KMS-11 (cell line): Measurements from ENCODE around the gene FANCF.

Source experiments
- H2AFZ ChIP-seq: fragments of 200-600 bp; sonication (generic); 2 replicates; pipeline ENCODE4 v1.6.1; 2016; ENCODE audit warnings: antibody characterized with exemption, mixed run types, low read depth
- H3K27ac ChIP-seq: fragments of 200-600 bp; sonication (generic); 2 replicates; pipeline ENCODE4 v1.6.1; 2016; ENCODE audit warnings: mild to moderate bottlenecking, mixed run types
- H3K27me3 ChIP-seq: fragments of 200-600 bp; sonication (generic); 2 replicates; pipeline ENCODE4 v1.6.1; 2017; ENCODE audit warnings: mild to moderate bottlenecking, low read depth, mixed run types, moderate library complexity; ENCODE audit not compliant: insufficient read depth
- H3K36me3 ChIP-seq: fragments of 200-600 bp; sonication (generic); 2 replicates; pipeline ENCODE4 v1.6.1; 2017; ENCODE audit warnings: mild to moderate bottlenecking, mixed run types; ENCODE audit not compliant: insufficient read depth
- H3K4me1 ChIP-seq: fragments of 200-600 bp; sonication (generic); 2 replicates; pipeline ENCODE4 v1.6.1; 2016; ENCODE audit warnings: mild to moderate bottlenecking, low read depth, mixed run types; ENCODE audit not compliant: poor library complexity, severe bottlenecking
- H3K4me2 ChIP-seq: fragments of 200-600 bp; sonication (generic); 2 replicates; pipeline ENCODE4 v1.7.0; 2016; ENCODE audit warnings: mild to moderate bottlenecking, mixed run types
- H3K4me3 ChIP-seq: fragments of 200-600 bp; sonication (generic); IDR thresholded peaks from 2 replicates; pipeline ENCODE4 v1.6.1; 2017; ENCODE audit warnings: low read depth, low read length, mixed read lengths; ENCODE audit not compliant: insufficient read depth
- H3K79me2 ChIP-seq: fragments of 200-600 bp; sonication (generic); 2 replicates; pipeline ENCODE4 v1.6.1; 2016; ENCODE audit warnings: low read depth, mixed run types; ENCODE audit not compliant: insufficient read depth
- H3K9ac ChIP-seq: fragments of 200-600 bp; sonication (generic); 2 replicates; pipeline ENCODE4 v1.6.1; 2016; ENCODE audit warnings: mild to moderate bottlenecking, mixed run types
- H4K20me1 ChIP-seq: fragments of 200-600 bp; sonication (generic); 2 replicates; pipeline ENCODE4 v1.6.1; 2016; ENCODE audit warnings: mild to moderate bottlenecking, mixed run types; ENCODE audit not compliant: insufficient read depth
- CTCF ChIP-seq: fragments of 200-600 bp; sonication (generic); conservative IDR thresholded peaks from 2 replicates; pipeline ENCODE4 v1.6.1; 2017; ENCODE audit warnings: low read depth, mild to moderate bottlenecking, antibody characterized with exemption, low read length, moderate library complexity, mixed read lengths

FANCF gene

GRCh38 chr11:22669368-22669767, 43.7 kb upstream of the FANCF start:
- Histone ChIP-seq H4K20me1 (no peaks in the 10 kb centered on the region), H3K4me1 (peaks cover 63% of the 10 kb centered on the region), H3K4me3 (no peak overlapping the region), H2AFZ (no peak overlapping the region), H3K27ac (peak overlapping the region; percentile 99), H3K9ac (peak overlapping the region; percentile 98), H3K36me3 (no peaks in the 10 kb centered on the region), H3K4me2 (peak overlapping the region; percentile 96), H3K27me3 (no peaks in the 10 kb centered on the region), H3K79me2 (peaks cover 88% of the 10 kb centered on the region)
- no peak for TF ChIP-seq CTCF

- peak overlapping the region; percentile 96 for H3K4me2 ChIP-seq
- H3K79me2 ChIP-seq = peaks cover 84% of the 10 kb centered on the region
- no peak overlapping the region for H3K4me3 ChIP-seq
- H3K27ac ChIP-seq = peak overlapping the region; percentile 99
- H3K4me1 ChIP-seq = peaks cover 59% of the 10 kb centered on the region
- H3K27me3 ChIP-seq = no peaks in the 10 kb centered on the region
- H2AFZ ChIP-seq = no peak overlapping the region
- peak overlapping the region; percentile 98 for H3K9ac ChIP-seq
- no peaks in the 10 kb centered on the region for H3K36me3 ChIP-seq
- no peak for TF ChIP-seq CTCF
- H4K20me1 ChIP-seq = no peaks in the 10 kb centered on the region
Measured at GRCh38 chr11:22668005-22668796, 42.6 kb upstream of the FANCF start.

- Histone ChIP-seq H2AFZ (no peak overlapping the region), H3K27ac (peak overlapping the region; percentile 99), H4K20me1 (no peaks in the 10 kb centered on the region), H3K79me2 (peaks cover 70% of the 10 kb centered on the region), H3K4me1 (peaks cover 59% of the 10 kb centered on the region), H3K27me3 (no peaks in the 10 kb centered on the region), H3K36me3 (no peaks in the 10 kb centered on the region), H3K4me3 (no peak overlapping the region), H3K4me2 (peak overlapping the region; percentile 96), H3K9ac (peak overlapping the region; percentile 98)
- TF ChIP-seq CTCF = no peak; the same call in 1 of the 2 replicates
Measured at GRCh38 chr11:22666688-22667439, 41.2 kb upstream of the FANCF start.

GRCh38 chr11:22666325-22666687, 40.7 kb upstream of the FANCF start, which contains the start of gene GAS2:
Gene GAS2 (plus strand): TSS chr11:22666611. CDS start chr11:22674870, 8,259 bp downstream.
- Histone ChIP-seq H3K27ac (peak within 1 kb of the TSS; percentile 99), H3K36me3 (no peaks in the 10 kb centered on the region), H3K4me2 (peak within 1 kb of the TSS; percentile 96), H3K9ac (peak within 1 kb of the TSS; percentile 98), H3K79me2 (peaks cover 65% of the 10 kb centered on the region), H3K4me3 (no peak within 1 kb of the TSS), H3K27me3 (no peaks in the 10 kb centered on the region), H3K4me1 (peaks cover 59% of the 10 kb centered on the region), H2AFZ (no peak within 1 kb of the TSS), H4K20me1 (no peaks in the 10 kb centered on the region)
- TF ChIP-seq CTCF = no peak; the same call in 1 of the 2 replicates
